HG02642 (cell line): Measurements from ENCODE around the gene PPP1R14D.
"Not testable (repeated sequence)": the region's sequence is repeated elsewhere in the genome, so short reads cannot be mapped to it uniquely, and the experiment has no call there.

Experiments
- ATAC-seq: cut with Tn5 transposase; IDR thresholded peaks from one replicate; pipeline ENCODE4 v1.9.1; 2021; ENCODE audit warnings: mild to moderate bottlenecking; ENCODE audit not compliant: unreplicated experiment, poor library complexity

Gene PPP1R14D, protein sequence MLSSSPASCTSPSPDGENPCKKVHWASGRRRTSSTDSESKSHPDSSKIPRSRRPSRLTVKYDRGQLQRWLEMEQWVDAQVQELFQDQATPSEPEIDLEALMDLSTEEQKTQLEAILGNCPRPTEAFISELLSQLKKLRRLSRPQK

DNA sequence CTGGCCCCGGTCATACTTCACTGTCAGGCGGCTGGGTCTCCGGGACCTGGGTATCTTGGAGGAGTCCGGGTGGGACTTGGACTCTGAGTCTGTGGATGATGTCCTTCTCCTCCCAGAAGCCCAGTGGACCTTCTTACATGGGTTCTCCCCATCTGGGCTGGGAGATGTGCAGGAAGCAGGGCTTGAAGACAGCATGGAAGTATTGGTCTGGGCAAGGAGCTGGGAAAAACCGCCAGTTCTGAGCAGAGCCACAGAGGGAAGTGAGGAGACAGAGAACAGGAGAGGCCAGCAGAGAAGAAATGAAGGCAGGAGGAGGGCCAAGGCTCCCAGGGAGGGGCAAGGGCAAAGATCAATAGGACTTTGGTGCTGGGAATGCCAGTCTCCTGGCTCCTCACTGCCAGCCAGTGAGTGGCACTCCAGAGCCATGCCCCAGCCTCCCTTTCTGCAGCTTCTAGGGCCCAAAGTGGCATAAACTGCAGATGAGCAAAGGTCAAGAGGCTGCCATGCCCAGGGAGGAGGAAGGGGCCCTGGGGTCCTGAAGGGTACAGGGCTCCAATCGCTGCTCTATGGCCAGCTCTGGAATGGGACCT lies at the start of gene PPP1R14D:
Gene PPP1R14D, minus strand, starts transcription at position 262 of the 590 bp plus-strand sequence. Its CDS starts 67 bp downstream, at position 195.
- no peak for ATAC-seq

DNA sequence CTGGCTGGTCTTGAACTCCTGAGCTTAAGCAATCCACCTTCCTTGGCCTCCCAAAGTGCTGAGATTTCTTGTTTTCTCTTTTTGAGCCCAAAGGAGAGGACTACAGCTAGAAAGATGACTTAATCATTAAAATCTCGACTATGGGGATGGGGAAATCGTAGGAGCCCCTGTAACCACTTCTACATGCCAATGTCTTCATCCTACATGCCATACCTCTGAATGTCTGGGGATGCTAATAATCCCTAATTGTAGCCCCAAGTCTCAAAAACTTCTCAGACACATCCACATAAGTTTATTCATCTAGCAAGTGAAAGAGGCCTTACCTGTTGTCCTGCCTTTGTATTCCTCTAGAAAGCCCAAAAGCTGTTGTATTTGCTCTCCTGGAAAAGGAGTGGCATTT lies 49.2 kb upstream of the PPP1R14D start:
- ATAC-seq, result no peak

DNA sequence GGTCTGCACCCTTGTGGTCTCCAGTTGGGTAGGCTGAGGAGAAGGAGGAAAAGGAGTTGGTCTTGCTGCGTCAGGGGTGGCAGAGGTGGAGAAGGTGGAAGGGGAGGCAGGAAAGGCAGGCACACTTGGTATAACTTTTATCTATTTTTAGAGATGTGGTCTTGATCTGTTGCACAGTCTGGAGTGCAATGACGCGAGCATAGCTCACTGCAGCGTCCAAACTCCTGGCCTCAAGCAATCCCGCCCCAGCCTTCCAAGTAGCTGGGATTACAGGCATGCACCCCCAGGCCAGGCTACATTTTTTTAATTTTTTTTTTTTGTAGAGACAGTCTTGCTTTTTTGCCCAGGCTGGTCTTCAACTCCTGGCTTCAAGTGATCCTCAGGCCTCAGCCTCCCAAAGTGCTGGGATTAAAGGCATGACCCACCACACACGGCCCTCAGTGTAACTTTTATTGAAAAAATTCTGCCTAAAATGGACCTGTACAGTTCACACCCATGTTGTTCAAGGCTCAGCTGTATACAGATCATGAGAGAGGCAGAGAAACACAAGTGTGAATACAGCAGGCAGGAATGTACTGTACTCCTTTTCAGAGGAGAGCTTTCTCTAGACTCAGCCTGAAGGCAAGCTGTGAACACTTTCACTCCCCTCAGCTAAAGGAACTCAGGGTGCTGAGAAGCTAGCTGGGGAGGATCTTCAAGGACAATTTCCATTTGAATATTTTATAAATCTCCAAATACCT lies 47.7 kb upstream of the PPP1R14D start:
- no peak for ATAC-seq

DNA sequence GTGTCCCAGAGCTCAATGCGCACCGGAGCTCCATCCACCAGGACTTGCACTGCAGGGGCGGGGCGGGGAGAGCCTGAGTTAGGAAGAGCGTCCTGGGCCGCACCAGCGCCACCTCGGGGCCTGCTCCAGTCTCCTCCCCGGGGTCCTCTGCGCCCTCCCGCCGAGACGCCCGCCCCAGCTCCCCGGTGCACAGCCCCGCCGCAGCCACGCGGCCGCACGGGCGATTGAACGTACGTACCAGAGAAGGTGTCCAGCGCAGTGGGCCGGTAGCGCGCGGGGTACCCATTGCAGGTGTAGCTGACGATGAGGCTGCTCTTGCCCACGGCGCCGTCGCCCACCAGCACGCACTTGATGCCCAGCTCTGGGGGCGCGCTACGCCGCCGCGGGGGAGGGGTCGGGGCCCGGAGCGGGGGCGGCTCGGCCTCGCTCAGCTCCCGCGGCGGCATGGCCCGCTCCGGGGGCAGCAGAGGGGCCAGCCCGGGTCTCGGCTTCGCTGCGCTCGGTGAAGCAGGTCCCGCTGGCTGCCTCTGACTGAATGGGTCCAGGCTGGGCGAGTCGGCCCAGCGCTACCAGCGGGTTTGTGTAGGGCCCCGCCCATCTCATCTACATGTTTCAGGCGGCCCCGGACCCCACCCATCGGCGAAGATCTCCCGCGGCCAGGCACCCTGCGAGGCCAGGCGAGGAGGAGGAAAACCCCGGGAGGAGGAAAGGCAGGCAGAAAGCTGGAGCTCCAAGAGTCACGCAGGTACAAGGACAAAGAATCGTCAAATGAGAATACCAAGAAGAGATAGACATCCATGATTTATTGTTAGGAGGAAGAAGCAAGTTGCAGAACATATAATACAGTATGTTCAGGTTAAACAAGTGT lies 45.4 kb upstream of the PPP1R14D start, which contains the start of gene RHOV:
Gene RHOV, minus strand, starts transcription at position 541 of the 868 bp plus-strand sequence. Its CDS starts 95 bp downstream, at position 446.
- peak; percentile 59 for ATAC-seq

DNA sequence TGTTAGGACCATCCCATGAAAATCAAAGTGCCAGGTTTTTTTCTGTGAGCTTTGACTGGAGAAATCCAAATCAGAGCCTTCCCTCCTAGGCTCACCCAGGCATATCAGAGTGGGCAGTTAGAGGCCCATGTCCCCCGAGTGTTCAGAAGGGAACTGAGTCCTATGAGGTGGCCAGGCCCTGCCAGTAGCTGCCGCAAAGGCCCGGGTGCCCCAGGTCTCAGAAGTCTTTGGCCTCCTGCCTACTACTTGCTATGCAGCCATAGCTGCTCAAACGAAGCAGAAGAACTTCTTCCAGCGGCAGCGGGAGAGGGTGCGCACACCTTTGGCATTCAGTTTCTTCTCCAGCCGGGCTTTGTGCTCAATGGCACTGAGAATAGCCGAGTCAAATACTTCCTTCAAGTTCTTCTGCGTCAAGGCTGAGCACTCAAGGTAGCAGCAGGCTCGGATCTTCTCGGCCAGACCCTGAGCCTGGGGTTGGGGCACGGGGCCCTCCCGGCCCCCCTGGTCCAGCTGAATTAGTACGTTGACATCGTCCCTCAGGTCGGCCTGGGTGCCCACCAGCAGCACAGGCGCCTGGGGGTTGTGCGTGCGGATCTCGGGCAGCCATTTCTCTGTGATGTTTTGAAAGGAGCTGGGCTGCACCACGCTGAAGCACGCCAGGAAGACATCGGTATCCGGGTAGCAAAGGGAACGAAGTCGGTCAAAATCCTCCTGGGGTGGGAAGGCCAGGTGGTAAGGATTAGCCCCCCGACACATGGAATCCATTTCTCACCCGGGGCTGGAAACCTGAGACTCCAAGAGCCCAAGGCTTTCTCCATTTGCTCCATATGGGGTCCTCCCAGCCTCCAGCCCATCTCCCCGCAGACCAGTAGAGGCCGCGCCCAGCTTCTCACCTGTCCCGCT lies 44.5 kb upstream of the PPP1R14D start:
- ATAC-seq, result no peak

DNA sequence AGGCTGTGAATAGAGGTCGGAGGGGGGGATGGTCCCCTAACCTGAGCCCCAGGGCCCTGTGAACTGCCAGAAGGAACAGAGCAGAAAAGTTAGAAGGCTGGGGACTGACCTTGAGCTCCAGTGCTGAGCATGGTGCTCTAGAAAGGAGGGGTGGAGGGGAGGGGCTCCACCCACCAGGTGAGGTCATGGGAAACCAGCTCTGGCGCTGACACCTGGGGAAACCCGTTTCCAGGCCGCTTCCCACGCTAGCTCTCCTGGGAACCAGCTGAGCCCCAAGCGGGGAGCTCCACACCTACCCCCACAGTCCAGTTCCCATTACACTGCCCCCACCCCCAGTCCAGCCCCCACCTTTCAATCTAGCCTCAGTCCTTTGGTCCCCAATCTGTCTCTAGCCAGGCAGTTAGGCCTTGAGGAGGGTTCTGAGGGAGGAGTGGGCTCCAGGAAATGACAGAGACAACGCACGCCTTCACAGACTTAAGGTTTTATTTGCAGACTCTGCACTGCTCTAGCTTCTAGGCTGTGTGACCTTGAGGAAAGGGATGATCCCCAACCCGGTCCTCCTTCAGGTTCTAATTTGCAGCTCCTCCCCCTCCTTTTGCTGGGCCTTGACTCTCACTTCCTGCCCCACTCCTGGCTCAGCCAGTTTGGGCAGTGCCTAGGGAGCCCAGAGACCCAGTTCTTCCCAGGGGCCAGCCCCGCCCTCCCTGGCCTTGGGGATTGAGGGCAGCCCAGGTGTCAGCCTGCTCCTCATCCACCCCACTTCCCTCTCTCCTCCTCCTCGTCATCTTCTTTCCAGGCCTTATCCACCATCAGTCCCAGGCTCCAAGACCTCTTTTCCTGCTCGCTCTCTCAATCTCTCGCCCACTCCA lies 43.5 kb upstream of the PPP1R14D start:
- ATAC-seq, result no peak

DNA sequence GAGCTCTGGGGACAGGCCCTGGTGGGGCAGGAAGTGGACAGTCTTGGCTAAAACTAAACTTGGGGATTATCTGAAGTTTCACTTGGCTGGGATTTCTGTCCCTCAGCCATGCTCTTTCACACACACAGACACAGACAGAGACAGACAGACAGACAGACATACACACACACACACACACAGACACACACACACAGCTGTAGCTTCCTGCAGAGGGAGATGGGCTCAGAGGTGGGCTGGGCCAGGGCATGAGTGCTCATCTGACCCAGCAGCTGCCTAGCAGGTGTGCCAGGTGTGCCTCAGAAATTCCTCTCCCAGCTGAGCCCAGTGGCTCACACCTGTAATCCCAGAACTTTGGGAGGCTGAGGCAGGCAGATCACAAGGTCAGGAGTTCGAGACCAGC lies 42.2 kb upstream of the PPP1R14D start:
- ATAC-seq, result no peak

DNA sequence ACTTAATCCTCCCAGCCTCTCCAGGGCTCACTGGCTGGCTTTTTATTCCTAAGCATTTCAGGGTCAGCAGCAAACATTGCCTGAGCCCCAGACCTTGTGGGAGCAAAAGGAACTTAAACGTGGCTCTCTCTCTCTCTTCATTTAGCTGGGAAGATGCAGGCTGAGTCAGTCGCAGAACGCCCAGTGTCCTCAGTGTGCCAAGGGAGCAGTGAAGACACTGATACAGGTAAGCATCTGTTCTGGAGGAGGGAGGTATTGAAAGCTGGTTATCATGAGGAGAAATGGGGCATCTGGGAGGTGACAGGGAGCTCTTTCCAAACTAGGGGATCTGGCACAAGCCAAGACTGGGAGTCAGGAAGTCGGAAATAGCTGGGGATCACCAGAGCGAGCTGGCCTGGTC lies 41.2 kb upstream of the PPP1R14D start:
- ATAC-seq, result no peak

DNA sequence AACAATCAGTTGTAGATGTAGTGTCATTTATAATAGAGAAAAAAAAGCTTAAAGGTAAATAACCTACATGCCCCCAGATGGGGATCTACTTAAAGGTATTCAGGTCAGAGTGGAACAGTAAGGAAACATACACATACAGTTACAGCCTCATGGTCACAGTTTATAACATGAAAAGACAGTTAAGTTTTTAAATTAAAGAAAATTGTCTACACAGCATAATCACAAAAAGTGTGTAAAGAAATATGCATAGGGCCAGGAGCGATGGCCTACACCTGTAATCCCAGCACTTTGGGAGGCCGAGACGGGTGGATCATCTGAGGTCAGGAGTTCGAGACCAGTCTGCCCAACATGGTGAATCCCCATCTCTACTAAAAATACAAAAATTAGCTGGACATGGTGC lies 38.7 kb upstream of the PPP1R14D start:
- ATAC-seq, result no peak

DNA sequence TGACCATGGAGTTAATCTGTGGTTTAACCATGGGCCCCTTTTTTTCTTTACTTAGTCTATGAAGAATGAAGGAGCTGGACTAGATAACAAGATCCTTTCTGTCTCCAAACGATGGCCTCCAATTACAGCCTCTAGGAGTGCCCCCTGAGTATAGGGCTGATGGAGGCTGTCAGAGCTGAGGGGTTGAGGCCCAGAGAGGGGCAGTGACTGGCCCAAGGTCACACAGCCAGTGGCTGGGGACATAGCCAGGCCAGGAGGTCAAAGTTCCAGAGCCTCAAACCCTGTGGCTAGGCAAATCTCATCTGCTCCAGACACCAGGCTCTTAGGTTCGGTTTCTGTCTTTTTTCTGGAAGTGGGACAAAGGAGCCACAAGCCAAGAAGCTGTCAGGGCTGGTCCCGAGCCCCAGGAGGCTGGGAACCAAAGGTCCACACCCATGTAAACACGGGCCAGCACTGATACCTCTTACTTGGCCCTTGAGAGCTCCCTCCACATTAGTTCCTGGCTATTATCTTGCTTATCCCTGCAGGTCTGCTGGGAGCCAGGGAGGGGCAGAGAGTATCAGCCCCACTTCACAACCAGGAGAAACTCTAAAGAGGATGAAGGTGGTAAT lies 35.3 kb upstream of the PPP1R14D start:
- no peak for ATAC-seq

DNA sequence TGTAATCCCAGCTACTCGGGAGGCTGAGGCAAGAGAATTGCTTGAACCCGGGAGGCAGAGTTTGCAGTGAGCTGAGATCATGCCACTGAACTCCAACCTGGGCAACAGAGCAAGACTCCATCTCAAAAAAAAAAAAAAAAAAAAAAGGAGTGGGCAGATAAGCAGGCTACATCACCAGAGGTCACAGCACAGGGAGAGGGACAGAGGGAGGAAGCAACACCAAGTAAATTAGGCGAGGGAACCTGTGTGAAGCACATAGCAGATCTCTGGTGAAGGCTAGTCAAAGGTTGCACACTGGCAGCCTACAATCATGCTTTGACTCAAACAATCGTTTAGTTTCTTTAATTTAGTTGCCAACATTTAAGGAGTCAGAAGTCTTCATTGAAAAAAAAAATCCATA lies 32.6 kb upstream of the PPP1R14D start:
- ATAC-seq, result not testable (repeated sequence)

DNA sequence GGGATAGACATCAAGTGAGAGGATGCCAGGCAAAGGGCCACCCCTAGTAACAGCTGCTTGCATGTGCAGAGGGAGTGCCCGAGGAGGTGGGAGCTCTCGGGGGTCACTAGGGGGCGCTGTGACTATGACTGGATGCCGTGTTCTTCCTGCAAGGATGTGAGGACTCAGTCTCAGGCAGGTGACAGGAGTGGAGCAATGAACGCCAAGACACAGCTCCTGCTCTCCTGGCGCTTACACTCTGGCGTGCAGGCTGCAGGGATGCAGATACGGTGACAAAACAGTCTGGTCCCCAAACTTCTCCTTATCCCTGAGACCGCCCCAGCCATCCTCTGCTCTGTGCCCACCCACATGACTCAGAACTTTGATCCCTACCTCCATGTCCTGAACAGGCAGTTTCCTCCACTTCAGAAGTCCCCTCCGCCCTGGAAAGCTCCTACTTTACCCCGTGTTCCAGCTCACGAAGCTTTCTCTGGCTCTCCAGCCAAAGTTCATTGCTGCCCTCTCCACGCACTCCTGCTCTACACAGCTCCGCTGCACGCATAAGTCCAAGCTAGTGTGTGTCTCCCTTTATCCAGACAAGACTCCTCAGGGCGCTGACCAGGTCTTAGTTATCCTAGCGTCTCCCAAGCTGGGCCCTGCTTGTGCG lies 30.8 kb upstream of the PPP1R14D start:
- no peak for ATAC-seq

DNA sequence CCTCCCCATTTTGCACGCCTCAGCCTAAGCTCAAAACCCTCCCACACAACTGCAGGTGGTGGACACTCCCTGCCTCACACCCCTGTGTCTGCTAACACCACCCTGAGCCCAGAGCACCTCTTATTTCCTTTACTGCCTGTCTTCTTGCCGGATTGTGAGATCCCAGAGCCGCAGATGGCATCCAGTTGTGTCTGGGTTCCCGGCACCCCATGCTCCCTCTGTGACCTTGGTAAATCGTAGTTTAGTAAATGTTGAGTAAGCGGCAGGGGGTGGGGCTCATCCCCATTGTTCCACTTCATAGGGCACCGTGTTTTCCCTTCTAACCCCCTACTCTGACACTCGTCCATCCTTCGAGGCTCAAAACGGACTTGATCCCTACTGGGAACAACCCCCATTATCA lies 30.2 kb upstream of the PPP1R14D start:
- ATAC-seq, result no peak

DNA sequence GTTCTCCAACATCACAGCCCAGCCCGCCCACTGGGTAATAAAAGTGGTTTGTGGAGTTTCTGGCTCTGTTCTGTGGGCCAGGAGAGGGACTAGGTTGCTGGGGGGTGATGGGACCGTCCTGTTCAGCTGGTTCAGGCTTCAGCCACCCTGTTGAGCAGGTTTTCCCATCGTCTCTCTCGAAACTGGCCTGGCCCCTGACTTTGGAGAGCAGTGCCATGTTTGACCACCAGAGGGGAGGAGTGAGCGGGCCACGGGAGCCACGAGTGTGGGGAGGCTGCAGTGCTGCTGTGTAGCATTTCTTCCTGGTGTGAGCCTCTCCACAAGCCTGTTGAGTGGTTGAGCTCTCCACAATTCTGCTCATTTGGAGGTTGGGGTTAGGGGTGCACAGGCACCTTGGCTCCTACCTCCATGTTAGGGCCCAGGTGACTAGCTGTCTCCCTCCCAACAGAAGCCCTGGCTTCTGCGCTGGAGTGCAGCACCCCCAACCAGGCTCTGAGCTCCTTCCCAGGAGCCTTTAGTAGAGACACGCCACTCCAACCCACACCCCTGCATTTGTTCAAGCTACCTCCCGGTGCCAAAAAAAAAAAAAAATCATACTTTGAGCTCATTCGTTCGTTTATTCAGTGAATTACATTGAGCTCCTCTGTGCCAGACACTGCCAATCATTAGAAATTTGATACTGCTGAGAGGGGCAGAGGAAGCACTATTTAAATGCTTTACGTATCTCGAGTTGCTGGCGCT lies 29.3 kb upstream of the PPP1R14D start:
- ATAC-seq, result peak; percentile 70

DNA sequence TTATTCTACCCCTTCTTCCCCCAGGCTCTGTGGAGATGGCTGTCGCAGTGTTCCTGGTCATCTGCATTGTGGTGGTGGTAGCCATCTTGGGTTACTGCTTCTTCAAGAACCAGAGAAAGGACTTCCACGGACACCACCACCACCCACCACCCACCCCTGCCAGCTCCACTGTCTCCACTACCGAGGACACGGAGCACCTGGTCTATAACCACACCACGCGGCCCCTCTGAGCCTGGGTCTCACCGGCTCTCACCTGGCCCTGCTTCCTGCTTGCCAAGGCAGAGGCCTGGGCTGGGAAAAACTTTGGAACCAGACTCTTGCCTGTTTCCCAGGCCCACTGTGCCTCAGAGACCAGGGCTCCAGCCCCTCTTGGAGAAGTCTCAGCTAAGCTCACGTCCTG lies 28.2 kb upstream of the PPP1R14D start:
- no peak for ATAC-seq

DNA sequence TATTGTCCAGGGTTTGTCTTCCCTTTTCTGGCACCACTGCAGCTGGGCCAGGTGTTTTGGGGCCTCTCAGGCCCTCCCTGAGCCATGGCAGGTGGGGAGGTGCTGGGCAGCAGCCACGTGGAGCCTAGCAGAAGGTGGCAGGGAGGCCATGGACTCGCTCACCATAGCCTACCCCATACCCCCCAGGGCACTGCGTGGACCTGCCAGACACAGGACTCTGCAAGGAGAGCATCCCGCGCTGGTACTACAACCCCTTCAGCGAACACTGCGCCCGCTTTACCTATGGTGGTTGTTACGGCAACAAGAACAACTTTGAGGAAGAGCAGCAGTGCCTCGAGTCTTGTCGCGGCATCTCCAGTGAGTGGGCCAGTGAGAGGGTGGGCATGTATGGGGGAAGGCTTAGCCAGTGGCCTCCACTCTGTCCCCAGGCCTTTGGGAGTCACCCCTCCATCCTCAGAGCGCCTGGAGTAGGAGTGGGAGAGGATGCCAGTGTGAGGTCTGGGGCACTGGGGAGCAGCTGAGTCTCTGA lies 27.3 kb upstream of the PPP1R14D start:
- no peak for ATAC-seq

DNA sequence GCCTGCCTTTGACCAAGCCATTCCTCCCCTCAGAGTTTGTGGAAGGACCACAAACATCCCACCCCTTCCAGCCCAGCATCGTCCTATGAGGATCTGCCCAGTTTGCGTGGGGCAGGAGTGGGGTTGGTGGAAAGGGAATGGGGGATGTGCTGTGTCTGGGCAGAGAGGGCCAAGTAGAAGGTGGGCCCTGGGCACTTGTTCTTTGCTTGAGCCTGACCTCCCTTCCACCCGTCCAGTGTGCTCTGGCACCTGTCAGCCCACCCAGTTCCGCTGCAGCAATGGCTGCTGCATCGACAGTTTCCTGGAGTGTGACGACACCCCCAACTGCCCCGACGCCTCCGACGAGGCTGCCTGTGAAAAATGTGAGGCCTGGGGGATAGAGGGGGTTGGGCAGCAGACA lies 25.7 kb upstream of the PPP1R14D start:
- no peak for ATAC-seq
